GM19023 (cell line): ENCODE results near the gene PHOSPHO1.

Experiments used
- ATAC-seq: cut with Tn5 transposase; IDR thresholded peaks from one replicate; pipeline ENCODE4 v1.9.1; 2021; ENCODE audit warnings: mild to moderate bottlenecking, moderate library complexity; ENCODE audit not compliant: unreplicated experiment

The PHOSPHO1 gene

DNA sequence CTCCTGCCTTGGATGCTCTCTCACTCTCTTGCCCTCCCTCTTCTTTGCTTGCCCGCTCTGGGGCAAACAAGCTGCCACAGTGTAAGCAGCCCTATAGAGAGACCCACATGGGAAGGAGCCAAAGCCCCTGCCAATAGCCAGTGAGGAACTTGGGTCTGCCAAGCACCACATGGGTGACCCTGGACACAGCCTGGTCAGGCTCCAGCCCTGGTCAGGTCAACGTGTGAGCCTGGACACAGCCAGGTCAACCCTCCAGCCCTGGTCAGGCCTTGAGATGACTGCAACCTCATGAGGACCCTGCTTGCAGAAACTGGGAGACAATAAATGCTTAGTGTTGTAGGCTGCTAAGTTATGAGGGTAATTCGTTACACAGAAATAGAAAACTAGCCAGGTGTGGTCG is 14.3 kb upstream of the PHOSPHO1 start:
- ATAC-seq: no peak

DNA sequence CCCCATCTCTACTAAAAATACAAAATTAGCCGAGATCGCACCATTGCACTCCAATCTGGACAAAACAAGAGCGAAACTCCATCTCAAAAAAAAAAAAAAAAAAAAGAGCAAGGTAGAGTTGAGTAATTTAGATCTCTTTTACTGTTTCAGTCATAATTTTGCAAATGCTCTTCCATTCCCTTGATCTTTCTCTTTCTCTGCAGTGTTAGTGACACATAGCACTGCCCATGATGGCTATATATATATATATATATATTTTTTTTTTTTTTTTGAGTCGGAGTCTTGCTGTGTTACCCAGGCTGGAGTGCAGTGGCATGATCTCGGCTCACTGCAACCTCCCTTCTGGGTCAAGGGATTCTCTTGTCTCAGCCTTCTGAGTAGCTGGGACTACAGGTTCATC is 12.2 kb upstream of the PHOSPHO1 start:
- no peak for ATAC-seq

DNA sequence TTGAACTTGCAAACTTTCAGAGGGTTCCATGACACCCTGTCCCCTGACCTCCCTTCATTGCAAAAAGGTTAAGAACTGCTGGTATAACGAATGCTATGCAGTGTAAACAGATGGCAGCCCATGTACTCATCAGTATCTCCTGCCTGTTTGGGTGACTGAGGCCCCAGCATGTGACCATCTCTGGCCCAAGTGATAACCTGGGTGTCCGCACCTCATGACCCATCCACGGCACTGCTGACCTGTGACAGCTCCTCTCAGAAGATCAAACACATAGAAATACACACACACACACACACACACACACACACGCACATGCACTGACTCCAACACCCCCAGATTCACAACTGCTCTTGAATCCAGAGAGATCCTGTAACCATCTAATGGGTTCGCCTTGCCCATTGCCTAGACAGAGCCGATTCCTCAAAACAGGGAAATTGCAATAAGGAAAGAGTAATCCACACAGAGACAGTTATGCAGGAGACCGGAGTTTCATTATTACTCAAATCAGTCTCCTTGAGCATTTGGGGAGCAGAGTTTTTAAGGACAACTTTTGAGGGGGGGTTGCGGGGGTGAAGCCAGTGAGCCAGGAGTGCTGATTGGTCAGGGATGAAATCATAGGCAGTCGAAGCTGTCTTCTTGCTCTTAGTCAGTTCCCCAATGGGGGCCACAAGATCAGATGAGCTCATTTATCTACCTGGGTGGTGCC is 11.3 kb upstream of the PHOSPHO1 start:
- no peak for ATAC-seq

DNA sequence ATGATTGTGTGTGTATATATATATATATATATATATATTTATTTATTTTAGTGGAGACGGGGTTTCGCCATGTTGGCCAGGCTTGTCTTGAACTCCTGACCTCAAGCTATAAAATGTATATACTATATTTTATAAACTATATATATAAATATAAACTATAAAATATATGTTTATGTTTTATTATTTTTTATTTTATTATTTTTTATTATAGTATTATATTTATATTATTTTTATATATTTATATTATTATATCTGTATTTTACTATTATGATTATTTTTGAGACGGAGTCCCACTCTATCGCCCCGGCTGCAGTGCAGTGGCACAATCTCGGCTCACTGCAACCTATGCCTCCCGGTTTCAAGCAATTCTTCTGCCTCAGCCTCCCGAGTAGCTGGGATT is 10.5 kb upstream of the PHOSPHO1 start:
- ATAC-seq: no peak

DNA sequence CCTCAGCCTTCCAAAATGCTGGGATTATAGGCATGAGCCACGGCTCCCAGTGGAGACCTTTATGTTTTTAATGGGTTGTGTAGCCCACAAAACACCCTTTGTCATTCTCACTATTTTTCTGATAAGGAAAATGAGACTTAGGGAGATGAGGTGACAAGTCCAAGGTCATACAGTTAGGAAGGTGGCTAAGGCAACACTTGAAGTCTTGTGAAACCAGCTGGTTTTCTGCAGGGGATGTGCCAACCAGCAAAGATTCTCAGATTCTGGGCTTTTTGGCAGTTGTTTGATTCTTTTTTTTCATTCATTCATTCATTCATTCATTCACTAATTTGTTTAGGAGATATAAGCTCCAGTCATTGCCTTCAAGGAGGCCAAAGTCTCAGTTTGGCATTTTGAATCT is 10.0 kb upstream of the PHOSPHO1 start:
- no peak for ATAC-seq

DNA sequence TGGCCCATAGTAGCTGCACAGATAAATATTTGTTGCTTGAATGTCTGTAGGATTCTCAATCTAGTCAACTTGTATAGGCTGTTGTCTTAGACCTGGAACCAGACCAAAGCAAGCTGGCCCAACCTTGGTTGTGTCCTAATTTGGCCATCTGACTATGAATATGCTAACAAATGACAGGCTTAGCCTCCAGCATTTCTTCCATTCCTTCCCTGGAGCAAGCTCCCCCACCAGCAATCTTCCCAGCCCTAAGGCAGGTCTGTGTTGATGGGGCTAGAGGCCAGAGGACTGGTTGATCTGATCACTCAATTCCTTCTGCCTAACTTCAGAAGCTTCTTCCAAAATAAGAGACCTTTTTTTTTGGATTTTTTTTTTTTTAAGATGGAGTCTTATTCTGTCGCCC is 9.4 kb upstream of the PHOSPHO1 start:
- ATAC-seq: no peak

DNA sequence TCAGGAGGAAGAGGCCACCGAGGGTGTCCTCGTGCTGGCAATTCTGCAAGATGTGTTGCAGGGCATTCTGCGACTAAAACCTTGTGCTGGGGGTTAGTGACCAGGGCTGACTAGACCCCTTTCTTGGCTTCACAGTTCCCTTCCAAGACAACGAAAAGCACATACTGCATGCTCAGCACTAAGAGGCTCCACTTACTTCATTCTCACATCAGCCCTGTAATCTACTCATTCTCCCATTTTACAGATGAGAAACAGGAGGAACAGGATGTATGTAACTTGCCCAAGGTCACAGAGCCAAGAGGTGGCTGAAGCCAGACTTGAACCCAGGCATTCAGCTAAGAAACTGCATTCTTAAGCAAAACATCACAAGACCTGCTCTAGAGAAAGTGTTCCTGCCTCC is 5.3 kb upstream of the PHOSPHO1 start:
- ATAC-seq: no peak

DNA sequence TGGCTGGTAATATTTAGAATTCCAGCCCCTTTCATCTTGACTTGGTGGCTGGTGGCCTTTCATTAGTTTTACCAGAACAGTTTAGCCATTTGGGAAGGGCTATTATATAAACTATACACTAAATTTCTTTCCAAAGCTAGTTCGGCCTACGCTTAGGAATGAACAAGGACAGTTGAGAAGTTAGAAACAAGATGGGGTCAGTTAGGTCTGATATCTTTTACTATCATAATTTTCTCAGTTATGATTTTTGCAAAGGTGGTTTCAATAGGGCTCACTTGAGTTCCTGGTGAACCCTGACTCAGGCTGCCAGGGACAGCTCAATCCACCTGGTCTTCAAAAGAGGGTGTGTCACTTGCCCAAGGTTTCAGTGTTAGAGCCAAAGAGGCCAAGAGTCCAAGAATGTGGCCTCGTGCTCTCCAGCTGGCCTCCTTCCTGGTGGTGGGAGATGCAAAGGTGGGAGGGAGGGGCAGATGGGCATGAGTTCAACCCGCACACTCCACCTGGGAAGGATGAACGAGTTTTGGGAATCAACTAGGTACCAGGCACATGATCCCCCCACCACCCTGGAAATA is 4.0 kb upstream of the PHOSPHO1 start:
- ATAC-seq: no peak

DNA sequence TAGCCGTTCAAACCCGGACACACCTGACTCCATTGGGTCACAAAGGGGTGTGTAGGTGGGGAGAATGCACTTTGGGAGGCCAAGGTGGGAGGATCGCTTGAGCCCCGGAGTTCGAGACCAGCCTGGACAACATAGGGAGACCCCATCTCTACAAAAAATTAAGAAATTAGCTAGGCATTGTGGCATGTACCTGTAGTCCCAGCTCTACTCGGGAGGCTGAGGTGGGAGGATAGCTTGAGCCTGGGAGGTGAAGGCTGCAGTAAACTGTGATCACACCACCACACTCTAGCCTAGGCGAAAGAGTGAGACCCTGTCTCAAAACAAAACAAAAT is 942 bp upstream of the PHOSPHO1 start:
- no peak for ATAC-seq

DNA sequence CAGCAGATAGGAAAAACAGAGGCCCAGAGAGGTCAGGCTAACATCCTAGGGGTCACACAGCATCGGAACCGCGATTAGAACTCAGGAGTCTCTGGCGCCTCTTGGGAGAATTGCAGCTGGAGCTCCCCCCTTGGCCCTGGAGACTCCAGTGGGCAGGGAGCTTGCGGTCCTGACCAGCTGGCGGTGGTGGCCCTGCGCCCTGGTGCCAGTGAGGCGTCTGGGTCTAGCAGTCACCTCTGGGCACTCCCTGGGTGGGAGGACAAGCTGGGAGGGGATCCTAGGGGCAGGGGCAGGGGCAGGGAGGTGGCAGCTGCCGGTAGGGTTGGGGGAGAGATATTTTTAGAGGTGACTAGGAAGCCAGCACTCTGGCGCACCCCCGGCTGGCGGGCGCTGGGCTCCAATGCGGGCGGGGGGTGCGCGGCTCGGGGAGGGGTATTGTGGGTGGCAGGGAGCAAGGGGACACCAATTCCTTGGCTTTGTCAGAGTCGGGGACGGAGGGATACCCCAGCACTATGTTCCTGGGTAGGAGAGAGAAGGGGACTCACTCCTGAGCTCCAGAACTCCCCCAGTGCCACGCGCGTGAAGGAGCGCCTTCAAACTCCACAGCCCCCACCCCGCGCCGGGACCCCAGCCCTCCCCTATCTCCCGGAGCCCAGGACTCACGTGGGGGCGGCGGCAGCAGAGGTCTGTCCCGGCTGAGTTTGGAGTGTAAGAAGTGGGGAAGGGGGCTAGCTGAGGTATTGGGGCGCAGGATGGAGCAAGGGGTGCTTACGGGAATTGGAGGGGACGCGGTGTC is 584 bp downstream of the PHOSPHO1 start:
- ATAC-seq: no peak

DNA sequence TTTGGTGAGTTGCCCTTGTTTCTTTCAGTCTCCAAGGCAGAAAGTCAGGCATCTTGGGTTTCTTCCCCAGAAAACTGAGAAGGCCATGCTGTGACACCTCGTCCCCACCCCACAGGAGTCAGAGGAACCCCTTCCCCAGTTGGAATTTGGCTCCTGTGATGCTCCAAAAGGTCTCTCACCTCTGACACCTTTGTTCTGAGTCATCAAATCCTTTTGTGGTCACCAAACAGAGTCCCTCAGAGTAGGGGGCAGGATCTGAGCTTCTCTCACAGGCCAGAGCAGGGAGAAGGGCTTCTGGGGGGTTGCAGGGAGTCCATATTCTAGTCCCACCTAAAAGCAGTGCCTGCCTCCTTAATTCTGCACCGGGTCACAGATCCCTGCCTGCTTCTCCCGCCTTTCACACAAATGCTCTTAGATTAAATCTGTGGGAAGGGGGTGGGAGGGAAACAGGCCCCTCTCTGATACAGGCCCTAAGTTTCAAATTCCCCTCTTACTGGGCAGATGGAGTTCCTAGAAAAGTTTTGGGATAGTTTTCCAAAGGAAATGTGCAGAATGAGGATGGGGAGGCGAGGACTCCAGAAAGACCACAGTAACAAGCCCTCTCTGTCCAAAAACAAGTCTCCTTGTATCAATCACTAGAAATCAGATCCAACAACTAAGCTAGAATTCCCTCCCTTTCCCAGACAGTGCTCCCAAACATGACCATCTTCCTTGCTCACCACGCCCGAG is 1.3 kb downstream of the PHOSPHO1 start:
- ATAC-seq: no peak

DNA sequence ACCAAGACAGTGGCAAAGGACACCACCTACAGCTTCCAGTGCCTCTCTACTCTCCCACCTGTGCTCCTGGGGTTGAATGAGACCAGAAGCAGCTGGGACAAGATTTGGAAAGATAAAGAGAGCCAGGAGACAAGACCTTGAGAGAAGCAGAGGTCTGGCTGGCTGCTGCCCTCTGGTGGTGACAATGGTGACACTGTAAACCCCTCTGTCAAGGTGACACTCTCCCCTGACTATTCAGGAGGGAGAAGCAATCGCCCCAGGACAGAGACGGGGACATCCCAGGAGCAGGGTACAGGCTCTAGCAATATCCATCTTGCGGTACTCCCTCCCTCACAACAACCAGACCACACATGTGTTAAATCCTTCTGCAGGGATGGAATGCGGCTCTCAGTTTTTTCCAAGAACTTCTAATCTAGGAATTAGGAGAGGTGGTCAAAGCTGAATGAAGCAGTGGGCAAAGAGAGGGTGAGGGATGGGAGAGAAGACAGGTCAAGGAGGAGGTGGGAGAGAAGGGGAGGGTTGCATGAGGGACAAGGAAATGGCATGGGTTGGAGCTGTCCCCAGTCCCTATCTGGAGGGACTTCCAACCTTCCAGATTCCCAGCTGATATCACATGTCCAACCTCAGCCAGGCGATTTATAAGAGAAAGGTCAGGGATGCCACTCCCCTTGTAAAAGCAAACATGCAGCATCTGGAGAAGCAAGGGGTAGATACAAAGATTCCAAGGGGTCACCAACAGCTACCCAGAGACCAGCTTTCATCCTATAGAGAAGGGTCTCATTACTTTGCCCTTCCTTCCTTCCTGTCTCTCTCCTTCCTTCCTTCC is 2.9 kb downstream of the PHOSPHO1 start:
- ATAC-seq: no peak

DNA sequence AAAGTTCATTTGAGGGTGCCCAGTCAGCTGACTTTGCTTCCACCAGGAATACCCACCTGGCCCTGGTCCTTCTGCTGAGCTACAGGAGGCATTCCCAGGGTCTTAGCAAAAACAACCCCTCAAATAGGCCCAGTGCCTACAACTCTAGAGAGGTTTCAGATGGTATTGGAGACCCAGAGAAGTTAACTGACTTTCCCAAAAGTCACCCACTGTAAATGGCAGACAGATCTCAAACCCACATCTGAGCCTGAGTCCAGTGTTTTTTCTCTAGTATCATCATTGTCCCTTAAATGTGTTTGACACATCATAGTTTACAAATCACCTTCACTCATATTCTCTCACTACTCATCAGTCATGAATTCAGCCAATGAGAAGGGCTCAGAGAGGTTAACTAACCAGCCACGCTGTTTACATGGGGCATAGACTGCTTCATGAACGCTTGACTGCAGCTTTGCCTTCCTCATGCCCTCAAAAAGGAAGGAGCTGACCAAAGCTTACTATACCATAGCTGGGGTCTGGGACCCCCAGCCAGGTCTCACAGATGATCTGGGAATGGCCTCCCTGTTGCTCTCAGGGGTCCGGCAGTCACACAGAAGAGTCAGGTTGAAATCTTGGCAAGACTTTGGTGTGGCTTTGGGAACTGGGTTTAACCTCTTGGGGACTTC is 3.7 kb downstream of the PHOSPHO1 start:
- ATAC-seq: no peak

DNA sequence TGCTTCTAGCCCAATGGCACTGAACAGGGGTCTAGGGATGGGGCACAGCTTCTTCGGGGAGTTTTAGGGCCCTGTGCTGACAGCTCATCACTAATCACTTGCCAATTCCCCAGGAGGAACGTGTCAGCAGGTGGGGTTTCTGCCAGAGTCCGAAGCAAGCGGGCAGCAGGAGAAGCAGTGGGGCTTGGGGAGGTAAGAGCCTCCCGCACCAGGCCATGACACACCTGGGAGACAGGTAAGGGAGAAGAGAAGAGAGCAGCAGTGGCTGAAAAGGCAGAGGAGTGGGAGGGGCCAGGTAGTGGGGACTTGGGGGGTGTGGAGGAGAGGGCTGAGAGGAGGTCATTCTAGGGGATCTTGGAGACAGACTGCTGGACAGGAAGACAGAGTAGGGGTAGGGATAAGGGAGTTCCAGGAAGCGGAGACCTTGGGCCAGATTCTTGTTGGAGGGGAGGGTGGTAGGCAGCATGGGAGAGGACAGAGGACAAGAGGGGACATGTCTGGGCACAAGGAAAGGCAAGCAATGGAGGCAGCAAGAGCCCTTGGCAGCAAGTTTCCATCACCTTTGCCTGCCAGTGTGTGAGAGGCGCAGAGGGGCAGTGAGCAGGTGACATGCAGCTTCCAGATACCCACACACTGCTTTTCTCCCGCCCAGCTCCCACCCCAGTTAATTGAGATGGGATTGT is 4.9 kb downstream of the PHOSPHO1 start:
- no peak for ATAC-seq

DNA sequence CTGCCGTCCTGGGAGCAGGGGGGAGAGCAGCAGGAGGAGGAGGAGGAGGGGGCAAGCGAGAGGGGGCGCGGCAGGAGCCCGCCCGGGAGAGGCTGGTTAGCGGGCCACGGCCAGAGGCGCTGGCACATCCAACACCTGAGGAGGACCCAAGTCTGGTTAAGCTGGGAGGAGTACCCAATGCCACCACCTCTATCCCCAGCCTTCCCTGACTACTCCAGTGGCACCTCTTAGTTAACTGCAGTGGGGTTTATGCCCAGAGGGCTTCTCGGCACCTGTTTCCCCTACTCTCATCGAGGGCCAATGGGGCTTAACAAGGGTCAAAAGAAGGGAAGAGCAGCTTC is 5.6 kb downstream of the PHOSPHO1 start:
- ATAC-seq: no peak

DNA sequence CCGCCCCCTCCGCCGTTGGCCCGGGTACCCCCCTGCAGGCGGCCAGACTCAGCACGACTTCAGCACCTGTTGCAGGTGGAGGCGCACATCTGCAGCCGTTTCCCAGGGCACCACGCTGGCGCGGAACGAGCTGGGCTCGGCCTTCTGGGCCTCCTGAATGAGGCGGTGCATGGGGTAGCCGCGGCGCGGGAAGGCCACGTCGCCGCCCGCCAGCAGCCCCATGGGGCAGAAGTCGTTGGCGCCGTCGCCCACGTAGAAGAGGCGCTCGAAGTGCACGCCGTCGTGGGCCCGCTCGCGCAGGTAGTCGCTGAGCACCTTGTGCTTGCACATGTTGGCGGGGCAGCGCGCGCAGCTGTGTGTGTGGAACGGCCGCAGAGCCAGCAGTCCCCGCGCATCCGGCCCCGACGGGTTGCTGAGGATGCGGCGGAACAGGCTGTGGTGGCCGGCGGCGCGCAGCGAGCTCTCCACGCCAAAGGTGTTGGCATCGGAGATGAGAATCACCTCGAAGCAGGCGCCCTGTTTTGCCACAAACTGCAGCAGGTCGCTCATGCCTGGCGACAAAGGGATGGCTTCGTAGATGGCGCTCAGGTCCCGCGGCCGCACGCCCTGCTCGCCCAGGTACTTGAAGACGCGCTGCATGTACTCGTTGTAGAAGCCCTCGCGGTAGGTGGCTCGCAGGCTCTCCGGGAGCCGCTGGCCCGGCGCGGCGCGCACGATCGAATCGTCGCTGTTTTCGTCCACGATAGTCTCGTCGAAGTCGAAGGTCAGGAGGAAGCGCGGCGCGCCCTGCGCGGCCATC is 6.2 kb downstream of the PHOSPHO1 start:
- ATAC-seq: no peak

DNA sequence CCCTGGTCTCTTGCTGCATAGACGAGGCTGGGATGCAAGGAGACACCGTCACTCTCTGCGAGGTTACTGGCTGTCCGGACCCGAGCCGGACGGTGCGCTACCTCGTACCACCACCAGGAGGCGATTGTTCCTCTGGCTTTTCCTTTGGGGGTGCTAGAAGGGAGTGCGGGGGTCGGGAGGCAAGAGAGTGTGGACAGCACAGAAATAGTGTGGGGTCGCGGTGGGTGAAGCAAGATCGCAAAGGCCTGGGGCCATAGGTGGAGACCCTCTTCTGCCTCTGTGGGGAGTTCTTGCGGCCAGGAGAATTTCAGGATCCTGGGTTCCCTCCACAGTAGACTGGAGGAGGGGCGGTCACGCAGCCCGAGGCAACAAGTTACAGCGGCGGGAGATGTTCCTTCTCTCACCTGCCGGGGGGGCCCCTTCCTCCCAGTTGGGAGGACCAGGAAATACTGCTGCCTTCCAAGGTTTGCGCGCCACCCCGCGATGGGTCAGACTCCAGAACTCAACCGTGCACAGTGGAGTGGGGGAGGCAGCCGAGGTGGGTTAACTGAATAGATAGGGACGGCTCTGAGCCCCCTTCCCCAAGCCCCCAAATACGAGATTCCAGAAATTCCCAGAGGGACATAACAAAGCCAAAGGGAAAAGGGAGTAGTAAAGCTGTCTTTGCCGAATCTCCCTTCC is 6.9 kb downstream of the PHOSPHO1 start:
- no peak for ATAC-seq

DNA sequence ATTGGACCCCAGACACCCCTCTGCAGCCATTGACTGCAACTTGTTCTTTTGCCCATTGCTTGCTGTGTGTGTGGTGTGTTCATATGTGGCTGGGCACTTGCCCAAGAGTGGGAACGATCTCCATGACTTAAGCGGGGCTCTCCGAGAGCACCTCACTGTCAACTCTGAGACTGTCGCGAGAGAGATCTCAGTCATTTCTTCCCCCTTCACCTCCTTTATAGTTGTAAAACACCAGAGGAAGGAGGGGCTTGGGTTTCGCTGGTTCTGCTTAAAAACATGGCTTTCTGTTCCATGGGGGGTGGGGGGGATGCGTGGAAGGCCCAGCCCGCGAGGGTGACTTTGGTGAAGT is 7.4 kb downstream of the PHOSPHO1 start:
- no peak for ATAC-seq

DNA sequence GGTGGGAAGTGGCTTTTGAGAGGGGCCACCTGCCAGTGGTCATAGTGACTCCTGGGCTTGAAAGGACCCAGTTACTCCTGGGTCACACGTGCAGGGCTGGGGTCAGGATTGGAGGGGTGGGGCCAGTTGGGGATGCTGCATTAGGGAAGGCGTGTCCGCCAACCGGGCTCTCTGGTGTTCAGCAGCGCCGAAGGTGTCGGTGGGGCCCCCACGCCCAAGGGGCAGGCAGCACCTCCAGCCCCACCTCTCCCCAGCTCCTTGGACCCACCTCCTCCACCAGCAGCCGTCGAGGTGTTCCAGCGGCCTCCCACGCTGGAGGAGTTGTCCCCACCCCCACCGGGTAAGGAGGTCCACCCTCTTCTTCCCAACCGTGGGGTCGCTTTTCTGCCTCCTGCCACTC is 10.6 kb downstream of the PHOSPHO1 start:
- no peak for ATAC-seq
